Measurements from ENCODE around the gene MGAT1. TPM values are rescaled to one million over a fixed set of nuclear protein-coding genes. Genes with fewer than 3 reads are reported as not detected.

The MGAT1 gene
- total RNA-seq, 1 experiment from 2014 or later: 72.7 TPM

DNA sequence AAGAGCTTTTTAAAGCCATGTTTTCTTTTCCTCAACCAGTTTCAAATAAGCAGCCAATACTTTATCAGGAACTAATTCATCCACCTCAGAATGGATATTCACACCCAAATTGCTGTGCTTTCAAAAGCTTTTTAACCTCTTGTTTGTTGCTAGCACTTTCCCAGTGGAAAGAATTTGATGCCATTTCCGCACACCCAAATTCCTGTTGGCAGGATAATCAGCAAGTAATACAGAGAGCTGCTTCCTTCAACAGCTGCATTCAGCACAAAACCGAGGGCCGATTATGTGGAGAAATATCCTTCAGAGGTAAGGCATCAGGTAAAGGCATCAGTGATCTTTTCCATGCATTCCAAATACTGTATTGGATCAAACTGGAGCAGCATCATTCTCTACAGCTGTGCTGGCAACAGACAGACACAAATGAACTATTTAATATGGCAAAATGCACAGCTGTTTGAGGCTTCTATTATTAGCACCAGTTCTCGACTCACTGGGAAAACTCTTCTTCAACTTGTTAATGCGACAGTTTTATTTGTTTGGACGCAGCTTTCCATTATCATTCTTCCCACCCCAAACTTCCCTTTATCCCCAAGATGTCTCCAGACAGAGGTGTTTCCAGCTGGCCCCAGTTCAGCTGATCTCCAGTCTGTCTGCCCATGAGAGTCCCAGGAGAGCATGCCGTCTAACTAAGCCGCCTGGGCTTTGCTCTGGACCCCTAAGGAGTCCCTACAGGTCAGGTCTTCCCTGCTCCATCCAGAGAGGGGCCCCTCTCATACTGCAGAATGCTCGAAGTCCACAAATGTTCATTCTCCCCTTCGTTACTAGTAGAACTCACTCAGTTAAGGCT, 22.2 kb upstream of the MGAT1 start:
- Histone ChIP-seq H4K8ac (replicated peaks; ENCODE audit: insufficient read length, low read depth, low read length) (no peak overlapping the region), H4K20me1 (ENCODE audit: control insufficient read depth, insufficient read depth, insufficient read length) (no peaks in the 10 kb centered on the region), H2BK120ac (ENCODE audit: low read depth, low read length, poor library complexity, severe bottlenecking) (no peak overlapping the region), H3K56ac (ENCODE audit: insufficient read length, low read depth, low read length) (no peak overlapping the region), H2AK5ac (ENCODE audit: insufficient read length, low read length) (no peak overlapping the region), H3K4me1 (ENCODE audit: insufficient read depth, low read length) (no peaks in the 10 kb centered on the region), H2AFZ (ENCODE audit: low read length) (no peak overlapping the region), H3T11ph (ENCODE audit: low read length) (no peak overlapping the region), H3K23me2 (ENCODE audit: insufficient read length, low read depth, low read length, poor library complexity, severe bottlenecking) (no peaks in the 10 kb centered on the region), H3K9ac (ENCODE audit: extremely low read depth, insufficient read length, low read length) (no peak overlapping the region), H3K18ac (ENCODE audit: insufficient read length, low read depth, low read length) (no peak overlapping the region), H4K5ac (ENCODE audit: insufficient read length, low read depth, low read length) (no peak overlapping the region), H3K27ac (ENCODE audit: insufficient read length, low read depth, low read length) (no peak overlapping the region), H2BK12ac (ENCODE audit: insufficient read length, low read depth, low read length) (no peak overlapping the region), H3K27me3 (ENCODE audit: insufficient read depth, low read length) (peaks cover 1% of the 10 kb centered on the region), H3K23ac (ENCODE audit: insufficient read length, low read depth, low read length) (no peak overlapping the region), H3K14ac (ENCODE audit: insufficient read depth, low read length) (no peak overlapping the region), H3K9me3 (ENCODE audit: control insufficient read depth, low read depth, low read length) (peaks cover 5% of the 10 kb centered on the region), H3K79me2 (ENCODE audit: insufficient read depth, low read length) (no peaks in the 10 kb centered on the region), H4K91ac (ENCODE audit: insufficient read length, low read depth, low read length) (no peak overlapping the region), H2BK15ac (ENCODE audit: low read depth, low read length) (no peak overlapping the region), H3K4me2 (ENCODE audit: insufficient read depth, insufficient read length, low read length) (no peak overlapping the region), H2BK20ac (ENCODE audit: low read depth, low read length, poor library complexity, severe bottlenecking) (no peak overlapping the region), H2BK5ac (ENCODE audit: insufficient read length, low read length) (no peak overlapping the region), H3K4ac (ENCODE audit: low read depth, low read length) (no peak overlapping the region), H3K79me1 (ENCODE audit: insufficient read depth, low read depth, low read length, poor library complexity, severe bottlenecking) (no peaks in the 10 kb centered on the region)
- no peak overlapping the region for H3K4me3 Mint-ChIP-seq
- H3K27ac Mint-ChIP-seq: peak overlapping the region in 1 of 3 experiments; percentile 6; a peak in 1 of 7 replicates
- DNase-seq: no peak
- H3K4me1 Mint-ChIP-seq: peaks cover 11 to 12% of the 10 kb centered on the region in 2 experiments
- H3K36me3 Mint-ChIP-seq (ENCODE audit: insufficient read depth in 1 of 3, low read depth in 3 of 3): peaks cover 11 to 13% (median 11%) of the 10 kb centered on the region in 3 experiments
- WGBS (ENCODE audit: extremely low coverage, insufficient read length, low lambda C conversion rate): no CpG with 5 or more reads among the region's 10 CpGs
- H3K9me3 Mint-ChIP-seq: peaks cover 20 to 23% of the 10 kb centered on the region in 2 experiments
- peaks cover 67% of the 10 kb centered on the region for H3K27me3 Mint-ChIP-seq (ENCODE audit: low read depth)
- TF ChIP-seq, protein P1, sequence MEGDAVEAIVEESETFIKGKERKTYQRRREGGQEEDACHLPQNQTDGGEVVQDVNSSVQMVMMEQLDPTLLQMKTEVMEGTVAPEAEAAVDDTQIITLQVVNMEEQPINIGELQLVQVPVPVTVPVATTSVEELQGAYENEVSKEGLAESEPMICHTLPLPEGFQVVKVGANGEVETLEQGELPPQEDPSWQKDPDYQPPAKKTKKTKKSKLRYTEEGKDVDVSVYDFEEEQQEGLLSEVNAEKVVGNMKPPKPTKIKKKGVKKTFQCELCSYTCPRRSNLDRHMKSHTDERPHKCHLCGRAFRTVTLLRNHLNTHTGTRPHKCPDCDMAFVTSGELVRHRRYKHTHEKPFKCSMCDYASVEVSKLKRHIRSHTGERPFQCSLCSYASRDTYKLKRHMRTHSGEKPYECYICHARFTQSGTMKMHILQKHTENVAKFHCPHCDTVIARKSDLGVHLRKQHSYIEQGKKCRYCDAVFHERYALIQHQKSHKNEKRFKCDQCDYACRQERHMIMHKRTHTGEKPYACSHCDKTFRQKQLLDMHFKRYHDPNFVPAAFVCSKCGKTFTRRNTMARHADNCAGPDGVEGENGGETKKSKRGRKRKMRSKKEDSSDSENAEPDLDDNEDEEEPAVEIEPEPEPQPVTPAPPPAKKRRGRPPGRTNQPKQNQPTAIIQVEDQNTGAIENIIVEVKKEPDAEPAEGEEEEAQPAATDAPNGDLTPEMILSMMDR (conservative IDR thresholded peaks at IDR 0.05): no peak
